Lung (tissue), 12 donors: Measurements from ENCODE around the gene UBQLN4. TPM values are rescaled to one million over a fixed set of nuclear protein-coding genes. Genes with fewer than 3 reads are reported as not detected.
A peak's percentile ranks its signal among the peaks of the same experiment; 100 is the strongest.

Experiments
- ATAC-seq: fragments of 200-7000 bp; cut with Tn5 transposase; one replicate; pipeline ENCODE4 v1.9.1; 2020; ENCODE audit warnings: moderate number of reproducible peaks; ENCODE audit not compliant: insufficient read depth, low FRiP score
- DNase-seq, 3 donors: peaks; one replicate each; pipeline ENCODE4 v3.0.0-alpha.2; 2013 to 2017
- H3K27ac ChIP-seq, 2 donors: one replicate each; pipeline ENCODE4 v1.5.1; 2013; ENCODE audit warnings: mild to moderate bottlenecking in 2 of 2, moderate library complexity in 2 of 2, control low read depth in 1 of 2, inconsistent platforms in 1 of 2, low read depth in 1 of 2, low read length in 1 of 2
- H3K27me3 ChIP-seq, 3 donors: one replicate each; pipeline ENCODE4 v1.5.1; 2013; ENCODE audit warnings: low read length in 2 of 3; ENCODE audit not compliant: control insufficient read depth in 3 of 3, insufficient read depth in 3 of 3
- H3K36me3 ChIP-seq, 4 donors: one replicate each; pipeline ENCODE4 v1.5.1; 2013; ENCODE audit warnings: low read length in 4 of 4, mild to moderate bottlenecking in 1 of 4, moderate library complexity in 1 of 4; ENCODE audit not compliant: control insufficient read depth in 4 of 4, insufficient read depth in 4 of 4
- H3K4me1 ChIP-seq, 5 donors: one replicate each; pipeline ENCODE4 v1.5.1; 2013; ENCODE audit warnings: low read length in 5 of 5, mild to moderate bottlenecking in 2 of 5, moderate library complexity in 1 of 5; ENCODE audit not compliant: control insufficient read depth in 5 of 5, insufficient read depth in 5 of 5
- H3K4me3 ChIP-seq: one replicate; pipeline ENCODE4 v1.5.1; 2013; ENCODE audit warnings: mild to moderate bottlenecking, control low read depth, moderate library complexity
- H3K9ac ChIP-seq, 2 donors: one replicate each; pipeline ENCODE4 v1.5.1; 2013; ENCODE audit warnings: low read length in 2 of 2, control low read depth in 1 of 2; ENCODE audit not compliant: insufficient read depth in 1 of 2
- H3K9me3 ChIP-seq, 4 donors: one replicate each; pipeline ENCODE4 v1.5.1; 2013; ENCODE audit warnings: low read length in 3 of 4, mild to moderate bottlenecking in 1 of 4, moderate library complexity in 1 of 4; ENCODE audit not compliant: control insufficient read depth in 4 of 4, insufficient read depth in 3 of 4
- WGBS, 2 donors: extraction: QIAGEN DNeasy Blood & Tissue Kit; methylation state at CpG; one replicate each; pipeline ENCODE4 v1.1.7; 2013; 5-methylcytosine and 5-hydroxymethylcytosine counted together
- polyA plus RNA-seq, 2 donors: library from polyadenylated mRNA; stranded (reverse); fragments of 200-250 nt; gene quantifications; one replicate each; pipeline ENCODE4 v1.2.1, GENCODE V29; 2013
- total RNA-seq, 2 donors: library from RNA; depleted of rRNA in 1 of 2; stranded (reverse); fragments of >200 nt in 1 of 2; gene quantifications; one replicate each; pipeline ENCODE4 v1.2.1, GENCODE V29; 2014 to 2021
- TF ChIP-seq, protein P1 (sequence below): IDR thresholded peaks from 2 replicates; pipeline ENCODE4 v1.5.1; 2012; ENCODE audit warnings: mild to moderate bottlenecking; ENCODE audit errors: control extremely low read depth, extremely low read depth
- donor health status: control.
- donor health status: control.
- donor health status: Bipolar disorder and iron deficiency.
- donor health status: healthy.
- donor health status: DM: yes; HTN: yes; CAD: no.

UBQLN4 gene
- total and polyA plus RNA-seq, 4 donors: 16.2 to 27.2 (median 22.9) TPM

DNA sequence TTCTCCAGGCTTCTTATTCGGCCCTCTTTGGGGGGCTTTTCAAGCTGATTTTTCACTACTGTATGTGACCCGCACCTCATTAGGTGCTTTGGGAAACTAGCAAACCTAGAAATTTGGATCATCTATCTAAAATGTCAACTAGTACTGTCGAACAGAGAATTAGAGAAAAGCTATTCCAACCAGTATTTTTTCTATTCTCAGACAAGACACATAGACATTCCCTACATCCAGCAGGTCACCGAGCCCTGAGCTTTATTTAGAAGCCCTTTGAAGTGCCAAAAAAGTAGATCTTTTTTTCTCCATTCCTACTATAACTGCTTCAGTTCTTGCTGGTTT lies 32.5 kb downstream of the UBQLN4 start:
- Histone ChIP-seq H3K36me3 (peaks cover 2 to 25% (median 6%) of the 10 kb centered on the region in 4 donors), H3K9ac (peak overlapping the region in 1 of 2 donors; percentile 42), H3K27ac (no peak overlapping the region), H3K4me1 (peaks cover 2 to 10% (median 6%) of the 10 kb centered on the region in 5 donors), H3K27me3 (no peaks in the 10 kb centered on the region), H3K4me3 (no peak overlapping the region), H3K9me3 (no peaks in the 10 kb centered on the region)
- no peak for DNase-seq
- TF ChIP-seq, protein P1, sequence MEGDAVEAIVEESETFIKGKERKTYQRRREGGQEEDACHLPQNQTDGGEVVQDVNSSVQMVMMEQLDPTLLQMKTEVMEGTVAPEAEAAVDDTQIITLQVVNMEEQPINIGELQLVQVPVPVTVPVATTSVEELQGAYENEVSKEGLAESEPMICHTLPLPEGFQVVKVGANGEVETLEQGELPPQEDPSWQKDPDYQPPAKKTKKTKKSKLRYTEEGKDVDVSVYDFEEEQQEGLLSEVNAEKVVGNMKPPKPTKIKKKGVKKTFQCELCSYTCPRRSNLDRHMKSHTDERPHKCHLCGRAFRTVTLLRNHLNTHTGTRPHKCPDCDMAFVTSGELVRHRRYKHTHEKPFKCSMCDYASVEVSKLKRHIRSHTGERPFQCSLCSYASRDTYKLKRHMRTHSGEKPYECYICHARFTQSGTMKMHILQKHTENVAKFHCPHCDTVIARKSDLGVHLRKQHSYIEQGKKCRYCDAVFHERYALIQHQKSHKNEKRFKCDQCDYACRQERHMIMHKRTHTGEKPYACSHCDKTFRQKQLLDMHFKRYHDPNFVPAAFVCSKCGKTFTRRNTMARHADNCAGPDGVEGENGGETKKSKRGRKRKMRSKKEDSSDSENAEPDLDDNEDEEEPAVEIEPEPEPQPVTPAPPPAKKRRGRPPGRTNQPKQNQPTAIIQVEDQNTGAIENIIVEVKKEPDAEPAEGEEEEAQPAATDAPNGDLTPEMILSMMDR: no peak
- no peak for ATAC-seq
- WGBS, 2 donors: 2 to 3% methylated on average over 4 of the region's 4 CpGs

DNA sequence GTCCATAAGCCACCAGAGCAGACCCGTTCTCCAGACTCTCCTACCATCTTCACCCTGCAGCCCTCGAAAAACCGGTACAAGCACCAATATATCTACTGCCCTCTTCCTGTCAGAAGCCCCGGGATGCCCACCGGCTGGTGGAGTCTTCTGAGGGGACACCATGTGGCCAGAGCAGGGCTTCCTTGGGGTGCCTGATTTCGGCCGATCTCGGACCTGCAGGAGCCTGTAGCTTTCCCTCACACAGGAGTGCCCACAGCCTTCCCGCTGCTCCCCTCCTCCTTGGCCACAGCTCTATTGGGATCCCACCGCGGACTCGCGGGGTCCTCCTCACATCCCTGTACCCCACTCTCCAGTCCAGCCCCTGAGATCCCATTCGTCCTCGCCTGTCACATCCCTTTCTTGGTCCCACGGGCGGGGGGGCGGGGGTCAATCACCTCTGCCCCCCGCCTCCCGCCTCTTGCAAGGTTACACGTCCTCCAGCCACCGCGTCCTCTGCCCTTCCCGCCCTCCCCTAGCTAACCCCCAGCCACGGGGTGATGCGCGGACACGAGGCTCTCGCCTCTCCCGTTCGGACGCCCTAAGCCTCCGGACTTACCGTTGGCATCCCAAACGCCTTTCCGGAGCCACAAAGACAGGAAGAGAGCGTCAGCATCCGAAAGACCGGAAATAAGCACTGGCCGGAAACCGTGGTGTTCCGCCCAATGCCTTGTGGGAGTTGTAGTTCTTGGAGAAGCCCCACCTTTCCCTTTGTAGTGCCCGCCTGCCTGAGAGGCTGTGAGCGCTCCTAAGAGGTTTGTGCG lies 33.1 kb downstream of the UBQLN4 start, which contains the start of gene SSR2:
SSR2 (minus strand) TSS at position 659 of the 800 bp plus-strand sequence. CDS start 784 bp downstream, outside the sequence.
- WGBS, 2 donors: 0% methylated on average over 45 of the region's 45 CpGs
- peaks cover 0 to 10% (median 6%) of the 10 kb centered on the region in 5 donors for H3K4me1 ChIP-seq
- TF ChIP-seq, protein P1: no peak
- no peaks in the 10 kb centered on the region for H3K27me3 ChIP-seq
- ATAC-seq (peak; percentile 98), DNase-seq (peak; percentile 90 to 97 (median 95))
- H3K9ac ChIP-seq: peak within 1 kb of the TSS; percentile 41 to 93
- H3K9me3 ChIP-seq: no peaks in the 10 kb centered on the region
- peaks cover 2 to 25% (median 6%) of the 10 kb centered on the region in 4 donors for H3K36me3 ChIP-seq
- peak within 1 kb of the TSS; percentile 87 for H3K27ac ChIP-seq
- peak within 1 kb of the TSS; percentile 80 for H3K4me3 ChIP-seq

DNA sequence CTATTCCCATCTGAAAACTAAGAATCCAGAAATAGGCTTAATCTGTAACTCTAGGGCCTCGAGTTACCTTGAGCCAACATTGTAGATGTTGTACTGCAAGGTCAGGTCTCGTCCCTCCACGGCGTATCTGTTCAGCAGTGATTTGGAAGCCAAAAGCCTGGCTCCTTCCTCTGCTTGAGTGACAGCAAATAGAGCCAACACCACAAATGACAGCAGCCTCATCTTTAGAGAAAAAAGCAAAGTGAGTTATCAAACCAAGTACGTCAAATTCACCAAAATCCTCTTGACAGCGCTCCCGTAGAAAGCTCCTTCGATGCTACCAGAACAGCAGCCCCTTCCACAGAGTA lies 33.7 kb downstream of the UBQLN4 start:
- TF ChIP-seq, protein P1: no peak
- DNase-seq: no peak
- no peak for ATAC-seq
- peaks cover 2 to 27% (median 8%) of the 10 kb centered on the region in 4 donors for H3K36me3 ChIP-seq
- H3K27me3 ChIP-seq: no peaks in the 10 kb centered on the region
- peaks cover 0 to 10% (median 6%) of the 10 kb centered on the region in 5 donors for H3K4me1 ChIP-seq
- H3K9ac ChIP-seq: peak overlapping the region; percentile 41 to 93
- H3K4me3 ChIP-seq: peak overlapping the region; percentile 80
- WGBS, 2 donors: 41 to 70% methylated on average over 8 of the region's 8 CpGs
- H3K9me3 ChIP-seq: no peaks in the 10 kb centered on the region
- peak overlapping the region in 1 of 2 donors; percentile 87 for H3K27ac ChIP-seq
